Calu3 (cell line): Measurements from ENCODE around the gene CLIC5. TPM values are rescaled to one million over a fixed set of nuclear protein-coding genes. Genes with fewer than 3 reads are reported as not detected.

Source experiments
- BruUV-seq: library from RNA; stranded (reverse); fragments of 400-500 nt; replicated peaks from 2 replicates; lab custom pipeline; 2021; lab: Mats Ljungman, UMichigan
- CTCF ChIA-PET: fragments of 300-600 bp; sonication (Branson Sonifier 250); formaldehyde crosslinking; loops from one replicate; lab custom pipeline; 2022; ENCODE audit warnings: antibody characterized with exemption; lab: Charles Lee
- DNase-seq: peaks from one replicate; pipeline ENCODE4 v3.0.0; 2022
- H3K27ac Mint-ChIP-seq: one replicate; pipeline ENCODE4 v1.8.0; 2022; ENCODE audit warnings: mixed read lengths; ENCODE audit not compliant: unreplicated experiment
- H3K27me3 Mint-ChIP-seq: one replicate; pipeline ENCODE4 v1.8.0; 2022; ENCODE audit warnings: mixed read lengths; ENCODE audit not compliant: unreplicated experiment
- H3K36me3 Mint-ChIP-seq: one replicate; pipeline ENCODE4 v1.8.0; 2022; ENCODE audit warnings: mild to moderate bottlenecking, moderate library complexity, mixed read lengths; ENCODE audit not compliant: insufficient read depth, unreplicated experiment
- H3K4me1 Mint-ChIP-seq: one replicate; pipeline ENCODE4 v1.8.0; 2022; ENCODE audit warnings: mild to moderate bottlenecking, low read depth, mixed read lengths; ENCODE audit not compliant: unreplicated experiment
- H3K4me3 Mint-ChIP-seq: one replicate; pipeline ENCODE4 v1.8.0; 2022; ENCODE audit warnings: mild to moderate bottlenecking, low read depth, moderate library complexity, mixed read lengths; ENCODE audit not compliant: unreplicated experiment
- H3K9me3 Mint-ChIP-seq: one replicate; pipeline ENCODE4 v1.8.0; 2022; ENCODE audit warnings: low read depth, mixed read lengths; ENCODE audit not compliant: unreplicated experiment
- intact Hi-C: fragments of 100-400 bp; cut with micrococcal nuclease; formaldehyde crosslinking; loops from one replicate; pipeline ENCODE4 v1.10.0; 2022; ENCODE audit not compliant: unreplicated experiment
- total RNA-seq: library from RNA; stranded (reverse); gene quantifications from 2 replicates; pipeline ENCODE4 v1.2.3, GENCODE V29; 2022
- TF ChIP-seq, protein P1 (sequence below): fragments of 200-600 bp; IDR thresholded peaks from one replicate; pipeline ENCODE4 v1.8.0; 2022; ENCODE audit warnings: antibody characterized with exemption; ENCODE audit not compliant: unreplicated experiment

Gene CLIC5
- total RNA-seq, 1 experiment from 2014 or later = 3.3 TPM

DNA sequence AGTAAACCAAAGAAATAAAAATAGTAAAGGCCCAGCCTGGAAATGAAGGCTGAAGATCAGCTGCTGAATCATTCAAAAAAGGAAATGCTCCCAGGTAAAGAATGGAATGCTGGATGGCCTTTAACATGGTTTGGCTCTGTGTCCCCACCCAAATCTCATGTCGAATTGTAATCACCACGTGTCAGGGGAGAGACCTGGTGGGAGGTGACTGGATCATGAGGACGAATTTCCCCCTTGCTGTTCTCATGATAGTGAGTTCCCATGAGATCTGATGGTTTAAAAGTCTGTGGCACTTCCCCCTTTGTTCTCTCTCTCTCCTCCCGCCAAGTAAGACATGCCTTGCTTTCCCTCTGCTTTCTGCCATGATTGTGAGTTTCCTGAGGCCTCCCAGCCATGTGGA, 9.9 kb upstream of the CLIC5 start:
- BruUV-seq = no TSS peak
- CTCF ChIA-PET = no interaction called here
- intact Hi-C loops = no loop called here
- H3K27me3 Mint-ChIP-seq = peaks cover 22% of the 10 kb centered on the region
- no peak overlapping the region for H3K4me3 Mint-ChIP-seq
- no peak overlapping the region for H3K27ac Mint-ChIP-seq
- TF ChIP-seq, protein P1, sequence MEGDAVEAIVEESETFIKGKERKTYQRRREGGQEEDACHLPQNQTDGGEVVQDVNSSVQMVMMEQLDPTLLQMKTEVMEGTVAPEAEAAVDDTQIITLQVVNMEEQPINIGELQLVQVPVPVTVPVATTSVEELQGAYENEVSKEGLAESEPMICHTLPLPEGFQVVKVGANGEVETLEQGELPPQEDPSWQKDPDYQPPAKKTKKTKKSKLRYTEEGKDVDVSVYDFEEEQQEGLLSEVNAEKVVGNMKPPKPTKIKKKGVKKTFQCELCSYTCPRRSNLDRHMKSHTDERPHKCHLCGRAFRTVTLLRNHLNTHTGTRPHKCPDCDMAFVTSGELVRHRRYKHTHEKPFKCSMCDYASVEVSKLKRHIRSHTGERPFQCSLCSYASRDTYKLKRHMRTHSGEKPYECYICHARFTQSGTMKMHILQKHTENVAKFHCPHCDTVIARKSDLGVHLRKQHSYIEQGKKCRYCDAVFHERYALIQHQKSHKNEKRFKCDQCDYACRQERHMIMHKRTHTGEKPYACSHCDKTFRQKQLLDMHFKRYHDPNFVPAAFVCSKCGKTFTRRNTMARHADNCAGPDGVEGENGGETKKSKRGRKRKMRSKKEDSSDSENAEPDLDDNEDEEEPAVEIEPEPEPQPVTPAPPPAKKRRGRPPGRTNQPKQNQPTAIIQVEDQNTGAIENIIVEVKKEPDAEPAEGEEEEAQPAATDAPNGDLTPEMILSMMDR = no peak
- DNase-seq = no peak
- no peaks in the 10 kb centered on the region for H3K4me1 Mint-ChIP-seq
- H3K9me3 Mint-ChIP-seq = peaks cover 2% of the 10 kb centered on the region
- H3K36me3 Mint-ChIP-seq = no peaks in the 10 kb centered on the region

GRCh38 chr6:46024124-46024769, 8.6 kb upstream of the CLIC5 start:
- TF ChIP-seq, protein P1 = no peak
- H3K9me3 Mint-ChIP-seq = peaks cover 2% of the 10 kb centered on the region
- BruUV-seq = no TSS peak
- H3K27me3 Mint-ChIP-seq = peaks cover 9% of the 10 kb centered on the region
- H3K4me3 Mint-ChIP-seq = no peak overlapping the region
- CTCF ChIA-PET = no interaction called here
- no peak for DNase-seq
- intact Hi-C loops = no loop called here
- H3K4me1 Mint-ChIP-seq = no peaks in the 10 kb centered on the region
- no peak overlapping the region for H3K27ac Mint-ChIP-seq
- no peaks in the 10 kb centered on the region for H3K36me3 Mint-ChIP-seq

GRCh38 chr6:46023216-46023915, 7.7 kb upstream of the CLIC5 start:
- peaks cover under 1% of the 10 kb centered on the region for H3K27me3 Mint-ChIP-seq
- no peaks in the 10 kb centered on the region for H3K4me1 Mint-ChIP-seq
- BruUV-seq = no TSS peak
- no peak overlapping the region for H3K4me3 Mint-ChIP-seq
- H3K9me3 Mint-ChIP-seq = peaks cover 2% of the 10 kb centered on the region
- no peak for DNase-seq
- no peaks in the 10 kb centered on the region for H3K36me3 Mint-ChIP-seq
- no peak overlapping the region for H3K27ac Mint-ChIP-seq
- CTCF ChIA-PET = no interaction called here
- TF ChIP-seq, protein P1 = no peak
- intact Hi-C loops = no loop called here

- Mint-ChIP-seq H3K4me1 (no peaks in the 10 kb centered on the region), H3K36me3 (no peaks in the 10 kb centered on the region), H3K27me3 (peaks cover 11% of the 10 kb centered on the region), H3K4me3 (no peak overlapping the region), H3K27ac (no peak overlapping the region), H3K9me3 (peaks cover 2% of the 10 kb centered on the region)
- DNase-seq = no peak
- no TSS peak for BruUV-seq
- CTCF ChIA-PET = no interaction called here
- TF ChIP-seq, protein P1 = no peak
- intact Hi-C loops = no loop called here
Measured at GRCh38 chr6:46022106-46022948, 6.7 kb upstream of the CLIC5 start.
